Panc1 (cell line): Measurements from ENCODE around the gene TMEM207.

Experiments used
- CTCF ChIP-seq: fragments of 450-650 bp; IDR thresholded peaks from 2 replicates; pipeline ENCODE4 v1.5.1; 2017; ENCODE audit warnings: mild to moderate bottlenecking
- POLR2AphosphoS5 ChIP-seq: IDR thresholded peaks from 2 replicates; pipeline ENCODE4 v1.6.1; 2012; ENCODE audit warnings: mild to moderate bottlenecking, low read depth, low read length, moderate library complexity
- REST ChIP-seq, 2 experiments: IDR thresholded peaks; 2 replicates each; pipeline ENCODE4 v1.6.1; 2011 to 2012; ENCODE audit warnings: low read depth in 2 of 2, control low read depth in 1 of 2, low read length in 1 of 2, mild to moderate bottlenecking in 1 of 2, moderate library complexity in 1 of 2; ENCODE audit not compliant: insufficient read depth in 1 of 2
- SIN3A ChIP-seq: IDR thresholded peaks from 2 replicates; pipeline ENCODE4 v1.6.1; 2012; ENCODE audit warnings: low read depth, mild to moderate bottlenecking, low read length, moderate library complexity, borderline replicate concordance; ENCODE audit not compliant: insufficient read depth
- TCF7L2 ChIP-seq: IDR thresholded peaks from 2 replicates; pipeline ENCODE4 v1.6.1; 2011; ENCODE audit warnings: mild to moderate bottlenecking, low read depth, low read length, inconsistent platforms

- TF ChIP-seq CTCF = no peak
- TF ChIP-seq SIN3A = no peak
- TF ChIP-seq REST (IDR thresholded peaks at IDR 0.05; ENCODE audit: insufficient read depth in 1 of 2, low read depth in 2 of 2, low read length in 1 of 2) = no peak
- no peak for TF ChIP-seq TCF7L2
- TF ChIP-seq POLR2AphosphoS5 = no peak
Observed at GRCh38 chr3:190499122-190499521, 49.4 kb upstream of the TMEM207 start.
